Trophoblast cell (in vitro differentiated cells and primary cell): ENCODE results near the gene PKIG.

Experiments
- DNase-seq, 2 donors: peaks; one replicate each; pipeline ENCODE4 v3.0.0-alpha.2; 2016
- H2AFZ ChIP-seq: 2 replicates; pipeline ENCODE4 v1.6.1; 2013; ENCODE audit warnings: low read length, moderate library complexity, mild to moderate bottlenecking; ENCODE audit not compliant: insufficient read depth, poor library complexity
- H2AK5ac ChIP-seq: 2 replicates; pipeline ENCODE4 v1.6.1; 2013; ENCODE audit warnings: mild to moderate bottlenecking, low read length
- H2BK120ac ChIP-seq: 2 replicates; pipeline ENCODE4 v1.6.1; 2013; ENCODE audit warnings: low read length, mild to moderate bottlenecking, moderate library complexity; ENCODE audit not compliant: insufficient read depth, poor library complexity
- H2BK12ac ChIP-seq: 2 replicates; pipeline ENCODE4 v1.6.1; 2013; ENCODE audit warnings: mild to moderate bottlenecking, low read length, moderate library complexity
- H2BK5ac ChIP-seq: 2 replicates; pipeline ENCODE4 v1.6.1; 2013; ENCODE audit warnings: low read length, low read depth, moderate library complexity, mild to moderate bottlenecking; ENCODE audit not compliant: poor library complexity
- H3K14ac ChIP-seq: 2 replicates; pipeline ENCODE4 v1.6.1; 2013; ENCODE audit warnings: mild to moderate bottlenecking, low read length
- H3K18ac ChIP-seq: 2 replicates; pipeline ENCODE4 v1.6.1; 2013; ENCODE audit warnings: mild to moderate bottlenecking, low read length
- H3K23ac ChIP-seq: 2 replicates; pipeline ENCODE4 v1.6.1; 2013; ENCODE audit warnings: low read length
- H3K27ac ChIP-seq: 2 replicates; pipeline ENCODE4 v1.5.1; 2013; ENCODE audit warnings: low read depth, mild to moderate bottlenecking, inconsistent platforms, low read length, moderate library complexity
- H3K27me3 ChIP-seq: 2 replicates; pipeline ENCODE4 v1.6.1; 2013; ENCODE audit warnings: inconsistent platforms, mild to moderate bottlenecking, low read length, moderate library complexity; ENCODE audit not compliant: insufficient read depth
- H3K36me3 ChIP-seq, 2 experiments: 1 replicate in 1 of 2; 2 replicates in 1 of 2; pipeline ENCODE4 v1.6.1; 2013; ENCODE audit warnings: low read length in 2 of 2, mild to moderate bottlenecking in 2 of 2, moderate library complexity in 1 of 2; ENCODE audit not compliant: insufficient read depth in 2 of 2, control insufficient read depth in 1 of 2
- H3K4ac ChIP-seq: 2 replicates; pipeline ENCODE4 v1.6.1; 2013; ENCODE audit warnings: low read depth, mild to moderate bottlenecking, low read length, moderate library complexity
- H3K4me1 ChIP-seq, 2 experiments: 1 replicate in 1 of 2; 2 replicates in 1 of 2; pipeline ENCODE4 v1.6.1; 2013; ENCODE audit warnings: low read length in 2 of 2, mild to moderate bottlenecking in 2 of 2, moderate library complexity in 1 of 2; ENCODE audit not compliant: insufficient read depth in 2 of 2, control insufficient read depth in 1 of 2
- H3K4me2 ChIP-seq: 2 replicates; pipeline ENCODE4 v1.6.1; 2013; ENCODE audit warnings: inconsistent platforms, mild to moderate bottlenecking, low read length, moderate library complexity
- H3K4me3 ChIP-seq: 2 replicates; pipeline ENCODE4 v1.5.1; 2013; ENCODE audit warnings: mild to moderate bottlenecking, low read depth, low read length, inconsistent platforms
- H3K79me1 ChIP-seq: one replicate; pipeline ENCODE4 v1.6.1; 2013; ENCODE audit warnings: low read length
- H3K79me2 ChIP-seq: 2 replicates; pipeline ENCODE4 v1.6.1; 2013; ENCODE audit warnings: low read length, mild to moderate bottlenecking; ENCODE audit not compliant: control insufficient read depth, insufficient read depth, poor library complexity
- H3K9ac ChIP-seq: 2 replicates; pipeline ENCODE4 v1.6.1; 2013; ENCODE audit warnings: mild to moderate bottlenecking, low read length
- H3K9me3 ChIP-seq: 2 replicates; pipeline ENCODE4 v1.6.1; 2013; ENCODE audit warnings: low read depth, mild to moderate bottlenecking, control low read depth, inconsistent platforms, low read length; ENCODE audit not compliant: insufficient read depth
- H4K12ac ChIP-seq: 2 replicates; pipeline ENCODE4 v1.6.1; 2013; ENCODE audit warnings: low read depth, mild to moderate bottlenecking, low read length, moderate library complexity
- H4K8ac ChIP-seq: 2 replicates; pipeline ENCODE4 v1.6.1; 2013; ENCODE audit warnings: low read depth, mild to moderate bottlenecking, low read length, moderate library complexity
- H4K91ac ChIP-seq: one replicate; pipeline ENCODE4 v1.6.1; 2013; ENCODE audit warnings: low read depth, mild to moderate bottlenecking, low read length, moderate library complexity
- WGBS: extraction: QIAGEN DNeasy Blood & Tissue Kit; methylation state at CpG from one replicate; pipeline ENCODE4 v1.1.7; 2013; ENCODE audit warnings: missing lambda C conversion rate; ENCODE audit not compliant: insufficient read length, insufficient coverage; ENCODE audit errors: extremely low coverage; 5-methylcytosine and 5-hydroxymethylcytosine counted together

PKIG gene

GRCh38 chr20:44596010-44596409, 13.6 kb downstream of the PKIG start:
- peak; percentile 79 to 95 for DNase-seq
- no peak overlapping the region for H3K18ac ChIP-seq
- no peaks in the 10 kb centered on the region for H3K79me2 ChIP-seq
- no peak overlapping the region for H4K8ac ChIP-seq
- no peak overlapping the region for H2BK12ac ChIP-seq
- H3K79me1 ChIP-seq: peaks cover 7% of the 10 kb centered on the region
- no peak overlapping the region for H3K23ac ChIP-seq
- H3K4me1 ChIP-seq: peaks cover 6% of the 10 kb centered on the region in 2 experiments
- no peak overlapping the region for H3K14ac ChIP-seq
- no peak overlapping the region for H4K91ac ChIP-seq
- H2AK5ac ChIP-seq: no peak overlapping the region
- H2BK5ac ChIP-seq: no peak overlapping the region
- WGBS: no CpG with 5 or more reads among the region's 4 CpGs
- no peaks in the 10 kb centered on the region for H3K36me3 ChIP-seq
- H2BK120ac ChIP-seq: no peak overlapping the region
- H3K9me3 ChIP-seq: peaks cover 1% of the 10 kb centered on the region
- no peak overlapping the region for H3K4me3 ChIP-seq
- no peaks in the 10 kb centered on the region for H3K27me3 ChIP-seq
- H3K9ac ChIP-seq: no peak overlapping the region
- no peak overlapping the region for H3K4ac ChIP-seq
- no peak overlapping the region for H4K12ac ChIP-seq
- no peak overlapping the region for H3K4me2 ChIP-seq
- no peak overlapping the region for H3K27ac ChIP-seq
- no peak overlapping the region for H2AFZ ChIP-seq

GRCh38 chr20:44596876-44597275, 14.5 kb downstream of the PKIG start:
- H3K18ac ChIP-seq: no peak overlapping the region

GRCh38 chr20:44597516-44597915, 15.1 kb downstream of the PKIG start:
- H3K4me3 ChIP-seq: no peak overlapping the region
- H4K8ac ChIP-seq: no peak overlapping the region
- H3K27ac ChIP-seq: no peak overlapping the region
- peaks cover 1% of the 10 kb centered on the region for H3K9me3 ChIP-seq
- H4K12ac ChIP-seq: no peak overlapping the region
- H3K4ac ChIP-seq: no peak overlapping the region
- DNase-seq: no peak
- H3K79me2 ChIP-seq: no peaks in the 10 kb centered on the region
- H2AFZ ChIP-seq: no peak overlapping the region
- no peak overlapping the region for H2BK5ac ChIP-seq
- no peak overlapping the region for H2BK120ac ChIP-seq
- peaks cover 12 to 13% of the 10 kb centered on the region in 2 experiments for H3K4me1 ChIP-seq
- no peaks in the 10 kb centered on the region for H3K36me3 ChIP-seq
- H3K18ac ChIP-seq: no peak overlapping the region
- H3K27me3 ChIP-seq: no peaks in the 10 kb centered on the region
- no peak overlapping the region for H2BK12ac ChIP-seq
- peaks cover 9% of the 10 kb centered on the region for H3K79me1 ChIP-seq
- no peak overlapping the region for H3K23ac ChIP-seq
- no peak overlapping the region for H3K4me2 ChIP-seq
- no peak overlapping the region for H3K14ac ChIP-seq
- no CpG with 5 or more reads among the region's 4 CpGs for WGBS
- H2AK5ac ChIP-seq: no peak overlapping the region
- no peak overlapping the region for H3K9ac ChIP-seq
- no peak overlapping the region for H4K91ac ChIP-seq

More at GRCh38 chr20:44596876-44597275, 14.5 kb downstream of the PKIG start:
- DNase-seq: no peak
- no peaks in the 10 kb centered on the region for H3K36me3 ChIP-seq
- no peak overlapping the region for H2AK5ac ChIP-seq
- H3K4me3 ChIP-seq: no peak overlapping the region
- no peak overlapping the region for H2BK12ac ChIP-seq
- H2BK5ac ChIP-seq: no peak overlapping the region
- no peak overlapping the region for H3K14ac ChIP-seq
- H3K79me2 ChIP-seq: no peaks in the 10 kb centered on the region
- no peak overlapping the region for H3K23ac ChIP-seq
- peaks cover 11 to 12% of the 10 kb centered on the region in 2 experiments for H3K4me1 ChIP-seq
- no peak overlapping the region for H3K4ac ChIP-seq
- H4K91ac ChIP-seq: no peak overlapping the region
- H2AFZ ChIP-seq: no peak overlapping the region
- no peak overlapping the region for H3K9ac ChIP-seq
- no peak overlapping the region for H4K8ac ChIP-seq
- peaks cover 1% of the 10 kb centered on the region for H3K9me3 ChIP-seq
- H3K27me3 ChIP-seq: no peaks in the 10 kb centered on the region
- no CpG with 5 or more reads among the region's 3 CpGs for WGBS
- H3K4me2 ChIP-seq: no peak overlapping the region
- peaks cover 9% of the 10 kb centered on the region for H3K79me1 ChIP-seq
- H2BK120ac ChIP-seq: no peak overlapping the region
- H3K27ac ChIP-seq: no peak overlapping the region
- no peak overlapping the region for H4K12ac ChIP-seq

GRCh38 chr20:44597930-44598329, 15.6 kb downstream of the PKIG start:
- Histone ChIP-seq H3K4me2 (no peak overlapping the region), H3K36me3 (no peaks in the 10 kb centered on the region), H3K9me3 (peaks cover 1% of the 10 kb centered on the region), H2BK12ac (no peak overlapping the region), H3K18ac (no peak overlapping the region), H3K23ac (no peak overlapping the region), H2BK120ac (no peak overlapping the region), H4K12ac (no peak overlapping the region), H3K14ac (no peak overlapping the region), H3K4ac (no peak overlapping the region), H4K91ac (no peak overlapping the region), H4K8ac (no peak overlapping the region), H3K4me1 (peaks cover 12 to 13% of the 10 kb centered on the region in 2 experiments), H2AK5ac (no peak overlapping the region), H3K4me3 (no peak overlapping the region), H3K27me3 (no peaks in the 10 kb centered on the region), H3K27ac (no peak overlapping the region), H3K9ac (no peak overlapping the region), H2AFZ (peak overlapping the region; percentile 39), H3K79me1 (peaks cover 9% of the 10 kb centered on the region), H3K79me2 (no peaks in the 10 kb centered on the region), H2BK5ac (no peak overlapping the region)
- WGBS: no CpG with 5 or more reads among the region's 4 CpGs
- DNase-seq: no peak
